Stimulated activated CD8-positive, alpha-beta memory T cell treated with anti-CD3 and anti-CD28 coated beads, Interleukin-12 subunit alpha, Interleukin-12 subunit beta, amount 100 ng/mL, for 24 hours (primary cell): ENCODE results near the gene CR1L.
"Not testable (repeated sequence)": the region's sequence is repeated elsewhere in the genome, so short reads cannot be mapped to it uniquely, and the experiment has no call there.

Experiments
- DNase-seq: peaks from one replicate; pipeline ENCODE4 v3.0.0-alpha.2; 2020; ENCODE audit errors: extremely low read depth

CR1L gene

GRCh38 chr1:207646171-207646570 lies 1.2 kb downstream of the CR1L start:
- no peak for DNase-seq

- DNase-seq: no peak
These were observed 2.1 kb downstream of the CR1L start for GRCh38 chr1:207646944-207647579.

- DNase-seq: no peak
These were observed 2.9 kb downstream of the CR1L start for GRCh38 chr1:207647671-207648333.

GRCh38 chr1:207648334-207649209 lies 3.6 kb downstream of the CR1L start:
- no peak for DNase-seq

GRCh38 chr1:207649210-207649753 lies 4.3 kb downstream of the CR1L start:
- DNase-seq: no peak

GRCh38 chr1:207649865-207650580 lies 5.1 kb downstream of the CR1L start:
- DNase-seq: no peak

- no peak for DNase-seq
These were observed 6.7 kb downstream of the CR1L start for GRCh38 chr1:207651583-207651982.

GRCh38 chr1:207654320-207654719 lies 9.4 kb downstream of the CR1L start:
- no peak for DNase-seq

GRCh38 chr1:207658408-207658807 lies 13.5 kb downstream of the CR1L start:
- no peak for DNase-seq

- DNase-seq: no peak
These were observed 14.1 kb downstream of the CR1L start for GRCh38 chr1:207658904-207659485.

- DNase-seq: no peak
These were observed 14.7 kb downstream of the CR1L start for GRCh38 chr1:207659545-207660153.

- not testable (repeated sequence) for DNase-seq
These were observed 16.5 kb downstream of the CR1L start for GRCh38 chr1:207661420-207661819.

- no peak for DNase-seq
These were observed 21.4 kb downstream of the CR1L start for GRCh38 chr1:207666342-207666741.

- DNase-seq: no peak
These were observed 24.6 kb downstream of the CR1L start for GRCh38 chr1:207669528-207670009.

GRCh38 chr1:207670192-207670591 lies 25.3 kb downstream of the CR1L start:
- DNase-seq: no peak

GRCh38 chr1:207670997-207671396 lies 26.1 kb downstream of the CR1L start:
- DNase-seq: no peak

GRCh38 chr1:207672522-207673130 lies 27.7 kb downstream of the CR1L start:
- no peak for DNase-seq

- DNase-seq: no peak
These were observed 28.5 kb downstream of the CR1L start for GRCh38 chr1:207673399-207673798.

GRCh38 chr1:207676153-207676552 lies 31.2 kb downstream of the CR1L start:
- no peak for DNase-seq
